Liver (tissue), 9 donors: ENCODE results near the gene THADA. TPM values are rescaled to one million over a fixed set of nuclear protein-coding genes. Genes with fewer than 3 reads are reported as not detected.

Experiments
- DNase-seq: peaks from one replicate; pipeline ENCODE4 v3.0.0-alpha.2; 2017; ENCODE audit warnings: low spot score
- H3K27ac ChIP-seq, 2 donors: one replicate each; pipeline ENCODE4 v1.7.0; 2013; ENCODE audit warnings: inconsistent platforms in 2 of 2, low read length in 2 of 2, control low read depth in 1 of 2, low read depth in 1 of 2, mild to moderate bottlenecking in 1 of 2
- H3K27me3 ChIP-seq, 4 donors: one replicate each; pipeline versions ENCODE4 v1.6.1 to v1.7.0; 2013; ENCODE audit warnings: low read length in 3 of 4, inconsistent platforms in 1 of 4, mild to moderate bottlenecking in 1 of 4, moderate library complexity in 1 of 4; ENCODE audit not compliant: control insufficient read depth in 4 of 4, insufficient read depth in 4 of 4
- H3K36me3 ChIP-seq, 4 donors: one replicate each; pipeline versions ENCODE4 v1.6.1 to v1.7.0; 2013; ENCODE audit warnings: low read length in 3 of 4, mild to moderate bottlenecking in 3 of 4, low read depth in 1 of 4, moderate library complexity in 1 of 4; ENCODE audit not compliant: control insufficient read depth in 4 of 4, insufficient read depth in 3 of 4
- H3K4me1 ChIP-seq, 4 donors: one replicate each; pipeline versions ENCODE4 v1.6.1 to v1.7.0; 2013; ENCODE audit warnings: low read length in 3 of 4, mild to moderate bottlenecking in 3 of 4, moderate library complexity in 1 of 4; ENCODE audit not compliant: control insufficient read depth in 4 of 4, insufficient read depth in 4 of 4
- H3K4me3 ChIP-seq, 3 donors: one replicate each; pipeline versions ENCODE4 v1.6.1 to v1.7.0; 2013; ENCODE audit warnings: low read length in 3 of 3, control low read depth in 1 of 3, low read depth in 1 of 3, mild to moderate bottlenecking in 1 of 3
- H3K9ac ChIP-seq, 2 donors: one replicate each; pipeline ENCODE4 v1.7.0; 2013; ENCODE audit warnings: low read length in 2 of 2, mild to moderate bottlenecking in 2 of 2, moderate library complexity in 2 of 2, control low read depth in 1 of 2, low read depth in 1 of 2
- H3K9me3 ChIP-seq, 4 donors: one replicate each; pipeline versions ENCODE4 v1.6.1 to v1.7.0; 2013; ENCODE audit warnings: low read length in 3 of 4; ENCODE audit not compliant: control insufficient read depth in 4 of 4
- ATF3 ChIP-seq: IDR thresholded peaks from 2 replicates; pipeline ENCODE4 v1.6.1; 2016; ENCODE audit warnings: antibody characterized with exemption
- CTCF ChIP-seq: fragments of 150-350 bp; IDR thresholded peaks from 2 replicates; pipeline ENCODE4 v1.5.1; 2017; ENCODE audit warnings: improper control_type of control experiment, low read depth, low read length; ENCODE audit not compliant: missing input control
- EGR1 ChIP-seq, 2 donors: IDR thresholded peaks; 2 replicates each; pipeline ENCODE4 v1.6.1; 2016 to 2018; ENCODE audit warnings: antibody characterized with exemption in 2 of 2, low read depth in 2 of 2
- FOXA1 ChIP-seq: IDR thresholded peaks from 2 replicates; pipeline ENCODE4 v1.6.1; 2016; ENCODE audit warnings: antibody characterized with exemption
- FOXA2 ChIP-seq: IDR thresholded peaks from 2 replicates; pipeline ENCODE4 v1.6.1; 2016; ENCODE audit warnings: antibody characterized with exemption
- GABPA ChIP-seq, 2 donors: IDR thresholded peaks in 1 of 2; conservative IDR thresholded peaks in 1 of 2; 2 replicates each; pipeline ENCODE4 v1.6.1; 2016; ENCODE audit warnings: antibody characterized with exemption in 2 of 2, mild to moderate bottlenecking in 1 of 2, moderate library complexity in 1 of 2
- HNF4A ChIP-seq, 2 donors: conservative IDR thresholded peaks; 2 replicates each; pipeline ENCODE4 v1.6.1; 2016; ENCODE audit warnings: antibody characterized with exemption in 2 of 2, mild to moderate bottlenecking in 2 of 2
- HNF4G ChIP-seq: IDR thresholded peaks from 2 replicates; pipeline ENCODE4 v1.6.1; 2016; ENCODE audit warnings: antibody characterized with exemption
- JUND ChIP-seq, 2 donors: IDR thresholded peaks; 2 replicates each; pipeline ENCODE4 v1.6.1; 2016; ENCODE audit warnings: antibody characterized with exemption in 2 of 2
- MAX ChIP-seq: IDR thresholded peaks from 2 replicates; pipeline ENCODE4 v1.6.1; 2016; ENCODE audit warnings: antibody characterized with exemption
- NR2F2 ChIP-seq: IDR thresholded peaks from 2 replicates; pipeline ENCODE4 v1.6.1; 2016; ENCODE audit warnings: antibody characterized with exemption
- RAD21 ChIP-seq, 2 donors: IDR thresholded peaks; 2 replicates each; pipeline ENCODE4 v1.6.1; 2016; ENCODE audit warnings: antibody characterized with exemption in 2 of 2, mild to moderate bottlenecking in 2 of 2
- REST ChIP-seq: IDR thresholded peaks from 2 replicates; pipeline ENCODE4 v1.6.1; 2016; ENCODE audit warnings: antibody characterized with exemption, mild to moderate bottlenecking
- RXRA ChIP-seq, 2 donors: IDR thresholded peaks; 2 replicates each; pipeline ENCODE4 v1.6.1; 2017 to 2018; ENCODE audit warnings: antibody characterized with exemption in 2 of 2, mild to moderate bottlenecking in 1 of 2
- SP1 ChIP-seq: IDR thresholded peaks from 2 replicates; pipeline ENCODE4 v1.6.1; 2018; ENCODE audit warnings: antibody characterized with exemption, mild to moderate bottlenecking
- TAF1 ChIP-seq: conservative IDR thresholded peaks from 2 replicates; pipeline ENCODE4 v1.6.1; 2016; ENCODE audit warnings: antibody characterized with exemption, mild to moderate bottlenecking
- YY1 ChIP-seq: IDR thresholded peaks from 2 replicates; pipeline ENCODE4 v1.6.1; 2016; ENCODE audit warnings: antibody characterized with exemption, mild to moderate bottlenecking
- ZBTB33 ChIP-seq: IDR thresholded peaks from 2 replicates; pipeline ENCODE4 v1.6.1; 2016; ENCODE audit warnings: antibody characterized with exemption
- WGBS: extraction: QIAGEN DNeasy Blood & Tissue Kit; methylation state at CpG from one replicate; pipeline ENCODE4 v1.1.7; 2013; 5-methylcytosine and 5-hydroxymethylcytosine counted together
- polyA plus RNA-seq, 2 donors: library from polyadenylated mRNA; stranded (reverse) in 1 of 2; unstranded in 1 of 2; fragments of 200-250 nt in 1 of 2; fragments of >200 nt in 1 of 2; fragmentation: Nextera tagmentation in 1 of 2; extraction: Ambion mirVana in 1 of 2; gene quantifications; one replicate each; pipeline versions ENCODE4 v1.2.1 to v1.2.3, GENCODE V29; 2013 to 2015
- total RNA-seq, 2 donors: library from RNA; depleted of rRNA; stranded (reverse); fragments of >200 nt; gene quantifications; one replicate each; pipeline ENCODE4 v1.2.3, GENCODE V29; 2014
- donor health status: healthy.
- donor health status: healthy.
- donor health status: healthy.
- donor health status: healthy.
- donor health status: healthy.

The THADA gene
- total and polyA plus RNA-seq, 4 donors, result 12.0 to 37.2 (median 22.3) TPM

- DNase-seq, result no peak
- H3K9me3 ChIP-seq, result no peaks in the 10 kb centered on the region
- H3K27me3 ChIP-seq, result no peaks in the 10 kb centered on the region
- H3K4me3 ChIP-seq, result no peak overlapping the region
- no peak overlapping the region for H3K9ac ChIP-seq
- WGBS, result 44% methylated on average over 5 of the region's 5 CpGs
- H3K36me3 ChIP-seq, result no peaks in the 10 kb centered on the region
- TF ChIP-seq ZBTB33 (no peak), RXRA (IDR thresholded peaks at IDR 0.05) (peak in 1 of 2 donors; percentile 24), REST (no peak), SP1 (no peak), CTCF (no peak), FOXA2 (no peak), HNF4G (no peak), GABPA (IDR thresholded peaks at IDR 0.05 in 1 of 2, conservative IDR thresholded peaks at IDR 0.05 in 1 of 2) (no peak), MAX (peak; percentile 19), TAF1 (no peak), JUND (IDR thresholded peaks at IDR 0.05) (peak in 1 of 2 donors; percentile 23), EGR1 (IDR thresholded peaks at IDR 0.05; ENCODE audit: low read depth in 2 of 2) (no peak), ATF3 (no peak), YY1 (peak; percentile 22), RAD21 (IDR thresholded peaks at IDR 0.05) (peak in 1 of 2 donors; percentile 9), HNF4A (conservative IDR thresholded peaks at IDR 0.05) (no peak), FOXA1 (no peak), NR2F2 (no peak)
- H3K4me1 ChIP-seq, result peaks cover 7 to 12% (median 9%) of the 10 kb centered on the region in 4 donors
- peak overlapping the region; percentile 40 to 45 for H3K27ac ChIP-seq
Observed at GRCh38 chr2:43515807-43516497, 79.9 kb downstream of the THADA start.
